Measurements from ENCODE around the gene UBC. TPM values are rescaled to one million over a fixed set of nuclear protein-coding genes. Genes with fewer than 3 reads are reported as not detected.

UBC gene
- total and polyA plus RNA-seq, 9 of the 15 experiments (the other 6 are each of a cell fraction or from before 2014, with no cell fraction given): 533 to 1,153 (median 813) TPM

DNA sequence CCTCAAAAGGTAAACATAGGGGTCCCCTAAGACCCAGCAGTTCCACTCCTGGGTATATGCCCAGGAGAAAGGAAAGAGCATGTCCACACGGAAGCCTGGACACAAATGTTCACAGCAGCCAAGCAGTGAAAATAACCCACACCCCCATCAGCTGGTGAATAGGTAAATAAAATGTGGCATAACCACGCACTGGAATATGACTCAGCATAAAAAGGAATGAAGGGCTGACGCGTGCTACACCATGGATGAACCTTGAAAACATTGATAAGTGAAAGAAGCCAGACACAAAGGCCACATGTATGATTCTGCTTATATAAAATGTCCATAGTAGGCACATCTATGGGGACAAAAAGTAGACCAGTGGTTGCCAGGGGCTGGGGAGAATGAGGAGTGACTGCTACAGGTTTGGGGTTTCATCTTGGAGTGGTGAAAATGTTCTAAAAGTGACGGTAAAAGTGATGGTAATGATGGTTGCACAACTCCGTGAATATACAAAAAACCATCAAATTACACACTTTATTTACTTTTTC, 47.0 kb downstream of the UBC start:
- ATAC-seq: no peak
- in situ Hi-C loops (cut with MboI): no loop called here
- CTCF ChIA-PET (ENCODE audit: low intra/inter-chr PET ratio): no interaction called here
- TF ChIP-seq, protein P1, sequence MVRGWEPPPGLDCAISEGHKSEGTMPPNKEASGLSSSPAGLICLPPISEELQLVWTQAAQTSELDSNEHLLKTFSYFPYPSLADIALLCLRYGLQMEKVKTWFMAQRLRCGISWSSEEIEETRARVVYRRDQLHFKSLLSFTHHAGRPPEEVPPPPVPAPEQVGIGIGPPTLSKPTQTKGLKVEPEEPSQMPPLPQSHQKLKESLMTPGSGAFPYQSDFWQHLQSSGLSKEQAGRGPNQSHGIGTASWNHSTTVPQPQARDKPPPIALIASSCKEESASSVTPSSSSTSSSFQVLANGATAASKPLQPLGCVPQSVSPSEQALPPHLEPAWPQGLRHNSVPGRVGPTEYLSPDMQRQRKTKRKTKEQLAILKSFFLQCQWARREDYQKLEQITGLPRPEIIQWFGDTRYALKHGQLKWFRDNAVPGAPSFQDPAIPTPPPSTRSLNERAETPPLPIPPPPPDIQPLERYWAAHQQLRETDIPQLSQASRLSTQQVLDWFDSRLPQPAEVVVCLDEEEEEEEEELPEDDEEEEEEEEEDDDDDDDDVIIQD (CRISPR knock-in tag; IDR thresholded peaks at IDR 0.05): peak; percentile 47; the same call in 1 of the 2 replicates
- no peak for TF ChIP-seq SMC3 (conservative IDR thresholded peaks at IDR 0.05; ENCODE audit: insufficient read depth, low read depth, low read length)
- no peak for TF ChIP-seq PCBP2 (IDR thresholded peaks at IDR 0.05; ENCODE audit: low read depth, low read length, poor library complexity, severe bottlenecking)
- TF ChIP-seq POLR2AphosphoS5 (IDR thresholded peaks at IDR 0.05; ENCODE audit: control insufficient read depth, insufficient read depth, low read depth, low read length): no peak
- TF ChIP-seq, protein P2, sequence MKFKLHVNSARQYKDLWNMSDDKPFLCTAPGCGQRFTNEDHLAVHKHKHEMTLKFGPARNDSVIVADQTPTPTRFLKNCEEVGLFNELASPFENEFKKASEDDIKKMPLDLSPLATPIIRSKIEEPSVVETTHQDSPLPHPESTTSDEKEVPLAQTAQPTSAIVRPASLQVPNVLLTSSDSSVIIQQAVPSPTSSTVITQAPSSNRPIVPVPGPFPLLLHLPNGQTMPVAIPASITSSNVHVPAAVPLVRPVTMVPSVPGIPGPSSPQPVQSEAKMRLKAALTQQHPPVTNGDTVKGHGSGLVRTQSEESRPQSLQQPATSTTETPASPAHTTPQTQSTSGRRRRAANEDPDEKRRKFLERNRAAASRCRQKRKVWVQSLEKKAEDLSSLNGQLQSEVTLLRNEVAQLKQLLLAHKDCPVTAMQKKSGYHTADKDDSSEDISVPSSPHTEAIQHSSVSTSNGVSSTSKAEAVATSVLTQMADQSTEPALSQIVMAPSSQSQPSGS (CRISPR knock-in tag; IDR thresholded peaks at IDR 0.05): no peak
- TF ChIP-seq SPI1 (IDR thresholded peaks at IDR 0.05; ENCODE audit: borderline replicate concordance, low read depth, low read length): no peak
- no peak for TF ChIP-seq RBFOX2 (IDR thresholded peaks at IDR 0.05; ENCODE audit: low read depth, low read length)
- TF ChIP-seq FOXK1 (CRISPR knock-in tag; IDR thresholded peaks at IDR 0.05; ENCODE audit: borderline replicate concordance): no peak
- no peak for TF ChIP-seq ZNF146 (CRISPR knock-in tag; IDR thresholded peaks at IDR 0.05; ENCODE audit: unreplicated experiment)
- TF ChIP-seq SRSF1 (IDR thresholded peaks at IDR 0.05; ENCODE audit: low read depth, low read length): no peak
- TF ChIP-seq MCM7 (IDR thresholded peaks at IDR 0.05): no peak
- TF ChIP-seq ZNF224 (CRISPR knock-in tag; IDR thresholded peaks at IDR 0.05): no peak
- TF ChIP-seq MEF2A (IDR thresholded peaks at IDR 0.05; ENCODE audit: control insufficient read depth, low read depth, low read length): no peak
- TF ChIP-seq RHOXF2B (CRISPR knock-in tag; conservative IDR thresholded peaks at IDR 0.05): no peak
- no peak for TF ChIP-seq NCOA2 (IDR thresholded peaks at IDR 0.05; ENCODE audit: partially characterized antibody in 2 of 2)
- no peak for TF ChIP-seq STAG1 (CRISPR knock-in tag; IDR thresholded peaks at IDR 0.05; ENCODE audit: borderline replicate concordance)
- TF ChIP-seq, protein P3, sequence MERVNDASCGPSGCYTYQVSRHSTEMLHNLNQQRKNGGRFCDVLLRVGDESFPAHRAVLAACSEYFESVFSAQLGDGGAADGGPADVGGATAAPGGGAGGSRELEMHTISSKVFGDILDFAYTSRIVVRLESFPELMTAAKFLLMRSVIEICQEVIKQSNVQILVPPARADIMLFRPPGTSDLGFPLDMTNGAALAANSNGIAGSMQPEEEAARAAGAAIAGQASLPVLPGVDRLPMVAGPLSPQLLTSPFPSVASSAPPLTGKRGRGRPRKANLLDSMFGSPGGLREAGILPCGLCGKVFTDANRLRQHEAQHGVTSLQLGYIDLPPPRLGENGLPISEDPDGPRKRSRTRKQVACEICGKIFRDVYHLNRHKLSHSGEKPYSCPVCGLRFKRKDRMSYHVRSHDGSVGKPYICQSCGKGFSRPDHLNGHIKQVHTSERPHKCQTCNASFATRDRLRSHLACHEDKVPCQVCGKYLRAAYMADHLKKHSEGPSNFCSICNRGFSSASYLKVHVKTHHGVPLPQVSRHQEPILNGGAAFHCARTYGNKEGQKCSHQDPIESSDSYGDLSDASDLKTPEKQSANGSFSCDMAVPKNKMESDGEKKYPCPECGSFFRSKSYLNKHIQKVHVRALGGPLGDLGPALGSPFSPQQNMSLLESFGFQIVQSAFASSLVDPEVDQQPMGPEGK (CRISPR knock-in tag; IDR thresholded peaks at IDR 0.05; ENCODE audit: borderline replicate concordance): no peak
- no peak for TF ChIP-seq HNRNPUL1 (IDR thresholded peaks at IDR 0.05; ENCODE audit: low read length)

More for the DNA sequence above, 47.0 kb downstream of the UBC start:
- H3K9ac ChIP-seq (ENCODE audit: insufficient read depth in 1 of 2, low read depth in 2 of 2, low read length in 2 of 2): peak overlapping the region; percentile 64 to 81; a peak in 3 of 4 replicates
- H3K9me1 ChIP-seq (ENCODE audit: control insufficient read depth, insufficient read depth, low read length): no peaks in the 10 kb centered on the region
- FAIRE-seq (peak; percentile 78), DNase-seq (ENCODE audit: extremely low read depth in 1 of 4, low spot score in 3 of 4) (peak in 2 of 4 experiments; percentile 49 to 72)
- H3K27ac ChIP-seq (ENCODE audit: extremely low read depth, low read depth, low read length): peak overlapping the region; percentile 86
- intact Hi-C loops (cut with micrococcal nuclease): loop anchor here (1.0 kb wide), 1 partner anchor 73 kb away; no protein-coding TSS in a partner anchor
- H3K4me3 ChIP-seq: no peak overlapping the region
- BruUV-seq (replicated peaks): no TSS peak
- POLR2A ChIA-PET: interaction anchor here (0.7 to 3.2 kb wide), 4 partner anchors 12 to 1485 kb away, joined by 3 to 21 read pairs (median 6); no protein-coding TSS in a partner anchor
- H3K36me3 ChIP-seq (ENCODE audit: control insufficient read depth, insufficient read depth, low read length): no peaks in the 10 kb centered on the region; the same call in 2 of the 3 replicates
- peaks cover 45 to 57% of the 10 kb centered on the region in 2 experiments for H3K4me1 ChIP-seq (replicated peaks in 1 of 2; ENCODE audit: control insufficient read depth in 2 of 2, insufficient read depth in 2 of 2, low read length in 2 of 2)
- peaks cover 17% of the 10 kb centered on the region for H3K79me2 ChIP-seq (ENCODE audit: control insufficient read depth, insufficient read depth, low read length)
- 6% methylated on average over 6 of the region's 6 CpGs for WGBS (ENCODE audit: insufficient coverage, low coverage, missing lambda C conversion rate)
- peak overlapping the region; percentile 80 for H3K4me2 ChIP-seq (ENCODE audit: insufficient read depth, low read length)
- H4K20me1 ChIP-seq (replicated peaks; ENCODE audit: control insufficient read depth, insufficient read depth, low read length): peaks cover 5% of the 10 kb centered on the region; the same call in 1 of the 2 replicates
- H2AFZ ChIP-seq (ENCODE audit: low read depth, low read length): peak overlapping the region; percentile 94
- H3K27me3 ChIP-seq (ENCODE audit: control insufficient read depth in 2 of 2, insufficient read depth in 2 of 2, low read length in 2 of 2): no peaks in the 10 kb centered on the region
- H3K9me3 ChIP-seq (replicated peaks; ENCODE audit: control insufficient read depth, insufficient read depth, low read depth, low read length): no peaks in the 10 kb centered on the region

All from K562 (cell line).